CD1c-positive myeloid dendritic cell (primary cell): ENCODE measurements around the gene PCID2.
A peak's percentile ranks its signal among the peaks of the same experiment; 100 is the strongest.

Experiments used
- DNase-seq: peaks from one replicate; pipeline ENCODE4 v3.0.0-alpha.2; 2016; ENCODE audit errors: extremely low spot score

Gene PCID2

DNA sequence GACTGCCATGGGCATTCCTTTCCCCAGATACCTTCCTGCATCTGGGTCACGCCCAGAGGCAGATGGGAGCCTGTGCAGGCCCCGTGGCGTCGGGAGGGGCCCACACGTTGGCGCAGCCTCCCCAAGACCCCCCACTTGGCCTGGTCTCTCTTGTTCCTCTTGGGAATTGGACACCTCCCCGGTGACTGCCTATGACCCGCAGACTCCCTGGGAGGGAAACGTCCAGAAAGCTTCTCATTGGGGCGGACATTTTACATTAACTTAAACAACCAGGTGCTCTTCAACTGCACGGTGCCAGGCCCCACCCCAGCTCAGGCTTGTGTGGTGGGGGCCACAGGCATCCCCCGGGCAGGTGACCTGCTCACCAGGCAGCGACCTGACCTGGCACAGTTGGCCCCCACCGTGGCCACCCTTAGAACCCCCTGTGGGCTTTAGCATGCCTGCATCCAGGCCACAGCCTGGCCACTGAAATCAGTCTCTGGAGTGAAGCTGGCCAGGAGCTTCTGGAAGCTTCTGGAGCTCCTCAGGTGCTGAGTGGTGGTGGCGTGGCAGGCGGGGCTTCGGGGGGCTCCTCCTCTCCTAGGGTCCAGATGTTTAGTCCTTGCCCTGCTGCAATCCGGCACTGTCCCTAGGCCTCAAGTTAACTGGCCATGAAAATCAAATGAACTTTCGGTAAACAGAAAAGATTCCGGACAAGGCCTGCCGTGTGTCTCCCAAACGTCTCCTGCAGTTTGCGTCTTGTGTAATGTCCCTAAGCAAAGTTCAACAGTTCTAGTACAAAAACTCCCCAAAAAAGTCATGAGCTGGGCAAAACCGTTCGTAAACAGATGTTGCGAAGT is 58.5 kb downstream of the PCID2 start:
- no peak for DNase-seq

DNA sequence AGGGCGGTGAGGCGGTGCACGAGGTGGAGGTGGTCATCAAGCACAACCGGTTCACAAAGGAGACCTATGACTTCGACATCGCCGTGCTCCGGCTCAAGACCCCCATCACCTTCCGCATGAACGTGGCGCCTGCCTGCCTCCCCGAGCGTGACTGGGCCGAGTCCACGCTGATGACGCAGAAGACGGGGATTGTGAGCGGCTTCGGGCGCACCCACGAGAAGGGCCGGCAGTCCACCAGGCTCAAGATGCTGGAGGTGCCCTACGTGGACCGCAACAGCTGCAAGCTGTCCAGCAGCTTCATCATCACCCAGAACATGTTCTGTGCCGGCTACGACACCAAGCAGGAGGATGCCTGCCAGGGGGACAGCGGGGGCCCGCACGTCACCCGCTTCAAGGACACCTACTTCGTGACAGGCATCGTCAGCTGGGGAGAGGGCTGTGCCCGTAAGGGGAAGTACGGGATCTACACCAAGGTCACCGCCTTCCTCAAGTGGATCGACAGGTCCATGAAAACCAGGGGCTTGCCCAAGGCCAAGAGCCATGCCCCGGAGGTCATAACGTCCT is 59.4 kb downstream of the PCID2 start:
- DNase-seq = no peak

DNA sequence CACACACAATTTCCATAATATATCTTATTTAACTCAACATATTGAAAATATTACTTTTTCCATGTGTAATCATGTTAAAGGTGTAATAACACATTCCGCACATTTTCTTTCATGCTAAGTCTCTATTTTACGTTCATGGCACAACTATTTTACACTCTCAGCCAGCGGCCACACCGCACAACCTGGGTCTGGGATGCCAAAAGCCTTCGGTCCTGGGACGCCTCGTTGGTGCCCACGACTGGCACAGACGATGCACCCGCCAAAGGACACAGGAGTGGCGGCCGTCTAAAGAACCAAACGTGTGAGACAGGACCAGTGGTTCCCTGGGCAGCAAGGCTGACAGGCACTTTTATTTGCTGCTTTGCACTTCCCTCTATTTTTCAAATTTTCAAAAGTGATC is 60.1 kb downstream of the PCID2 start:
- DNase-seq = no peak

DNA sequence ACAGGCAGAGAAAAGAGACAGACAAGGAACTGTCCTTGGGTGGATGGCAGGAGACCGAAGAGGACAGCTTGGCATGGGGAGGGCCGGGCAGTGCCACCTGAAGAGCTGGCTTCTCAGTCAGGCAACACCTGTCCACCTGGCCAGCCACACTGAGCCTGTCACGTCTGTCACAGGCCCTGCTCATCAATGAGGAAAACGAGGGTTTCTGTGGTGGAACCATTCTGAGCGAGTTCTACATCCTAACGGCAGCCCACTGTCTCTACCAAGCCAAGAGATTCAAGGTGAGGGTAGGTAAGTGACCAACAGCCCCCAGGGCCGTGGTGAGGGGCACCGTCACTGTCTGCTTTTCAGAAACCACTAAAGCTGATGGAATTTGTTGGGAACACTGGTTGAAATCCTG is 61.3 kb downstream of the PCID2 start:
- DNase-seq = no peak

DNA sequence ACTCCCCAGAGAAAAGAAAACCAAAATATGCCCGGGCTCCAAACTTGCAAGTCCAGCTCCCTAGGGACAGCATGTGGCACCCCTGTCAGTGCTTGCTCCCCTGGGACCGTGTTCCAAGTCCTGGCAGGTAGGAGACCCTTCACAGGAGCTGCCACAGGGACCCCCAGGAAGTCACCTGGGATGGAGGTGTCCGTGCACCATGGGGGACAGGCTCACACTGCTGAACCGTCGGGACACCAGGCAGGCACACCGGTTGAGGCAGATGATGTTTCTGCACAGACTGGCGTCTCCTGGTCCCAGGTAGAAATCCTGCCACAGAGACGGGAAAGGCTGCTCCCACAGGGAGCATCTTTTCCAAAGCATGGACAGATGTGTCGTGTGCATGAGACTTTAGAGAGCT is 61.7 kb downstream of the PCID2 start:
- no peak for DNase-seq

DNA sequence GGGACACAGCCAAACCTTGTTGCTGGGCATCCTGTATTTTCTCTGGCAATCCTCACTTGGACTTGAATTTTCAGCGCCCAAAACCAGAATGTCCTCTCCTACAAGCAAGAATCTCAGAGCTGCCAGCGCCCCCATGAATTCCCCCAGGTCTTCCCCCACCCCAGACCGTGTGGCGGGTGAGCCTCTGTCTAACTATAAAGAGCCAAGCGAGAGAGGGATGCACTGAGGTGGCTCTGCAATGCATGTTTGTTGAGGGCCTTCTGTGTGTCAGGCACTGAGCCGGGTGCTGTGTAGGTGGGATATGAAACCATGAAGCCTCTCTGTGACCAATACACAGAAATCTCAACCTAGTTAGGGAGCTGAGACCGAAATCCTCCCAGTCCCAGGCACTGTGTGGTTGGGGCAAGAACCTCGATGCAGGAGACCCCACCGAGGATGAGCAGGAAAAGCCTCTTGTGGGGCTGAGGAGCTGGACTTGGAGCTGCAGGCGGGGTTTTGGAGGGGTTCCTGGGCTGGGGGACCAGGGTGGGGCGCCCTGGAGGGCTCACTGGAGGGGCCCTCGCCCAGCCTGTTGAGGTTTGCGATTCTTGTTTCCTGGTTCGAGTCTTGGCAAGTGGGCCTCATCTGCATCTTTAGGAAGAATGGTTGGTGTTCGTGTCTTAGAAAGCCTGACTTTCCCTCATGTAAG is 62.4 kb downstream of the PCID2 start:
- no peak for DNase-seq

DNA sequence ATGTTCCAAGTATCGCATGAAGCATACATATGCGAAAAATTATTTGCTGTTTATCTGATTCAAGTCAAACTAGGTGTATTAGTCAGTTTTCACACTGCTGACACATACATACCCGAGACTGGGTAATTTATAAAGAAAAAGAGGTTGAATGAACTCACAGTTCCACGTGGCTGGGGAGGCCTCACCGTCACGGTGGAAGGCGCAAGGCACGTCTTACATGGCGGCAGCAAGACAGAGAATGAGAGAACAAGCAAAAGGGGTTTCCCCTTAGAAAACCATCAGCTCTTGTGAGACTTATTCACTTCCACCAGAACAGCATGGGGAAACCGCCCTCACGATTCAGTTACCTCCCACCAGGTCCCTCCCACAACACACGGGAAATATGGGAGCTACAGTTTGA is 63.0 kb downstream of the PCID2 start:
- DNase-seq = no peak

DNA sequence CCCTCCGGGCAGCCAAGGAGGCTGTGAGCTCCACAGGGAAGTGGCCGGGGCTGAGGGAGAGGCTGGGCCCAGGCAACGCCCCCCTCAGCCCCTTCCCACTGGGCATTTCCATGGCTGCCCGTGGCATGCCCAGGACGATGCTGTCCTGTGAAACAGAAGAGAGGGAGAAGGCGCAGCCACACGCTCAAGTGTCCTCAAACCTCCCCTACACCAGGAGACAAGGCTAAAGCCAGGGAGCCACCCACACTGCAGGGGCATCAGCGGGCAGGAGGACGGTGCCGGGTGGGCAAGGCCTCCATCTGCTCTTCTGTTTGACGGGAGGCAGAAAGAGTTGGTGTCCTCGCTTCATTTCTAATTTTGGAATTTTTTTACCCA is 64.2 kb downstream of the PCID2 start:
- DNase-seq = no peak

DNA sequence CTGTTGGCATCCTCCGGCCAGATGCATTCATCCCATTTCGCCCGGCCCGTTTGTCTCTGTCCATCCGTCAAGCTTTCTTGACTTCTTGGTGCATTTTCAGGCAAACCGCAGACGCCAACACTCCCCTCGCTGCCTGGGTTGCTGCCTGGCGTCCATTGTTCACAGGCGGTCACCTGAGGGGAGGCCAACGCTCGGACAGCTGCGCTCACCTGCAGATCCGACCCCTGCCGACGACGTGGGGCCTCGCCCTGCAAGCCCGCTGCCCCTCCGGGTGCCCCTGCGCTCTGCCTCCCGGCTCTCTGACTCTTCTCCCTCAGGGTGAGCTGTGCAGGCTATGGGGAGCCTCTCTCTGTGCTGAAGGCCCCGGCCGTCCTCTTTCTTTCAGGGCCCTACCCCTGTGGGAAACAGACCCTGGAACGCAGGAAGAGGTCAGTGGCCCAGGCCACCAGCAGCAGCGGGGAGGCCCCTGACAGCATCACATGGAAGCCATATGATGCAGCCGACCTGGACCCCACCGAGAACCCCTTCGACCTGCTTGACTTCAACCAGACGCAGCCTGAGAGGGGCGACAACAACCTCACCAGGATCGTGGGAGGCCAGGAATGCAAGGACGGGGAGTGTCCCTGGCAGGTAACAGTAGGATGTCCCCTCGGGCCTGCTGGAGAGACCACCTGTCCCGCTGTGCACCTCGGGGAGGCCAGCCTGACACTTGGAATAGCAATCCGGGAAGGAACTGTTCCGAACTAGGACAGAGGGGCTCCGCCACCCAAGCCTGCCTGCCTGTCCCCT is 64.8 kb downstream of the PCID2 start:
- no peak for DNase-seq

DNA sequence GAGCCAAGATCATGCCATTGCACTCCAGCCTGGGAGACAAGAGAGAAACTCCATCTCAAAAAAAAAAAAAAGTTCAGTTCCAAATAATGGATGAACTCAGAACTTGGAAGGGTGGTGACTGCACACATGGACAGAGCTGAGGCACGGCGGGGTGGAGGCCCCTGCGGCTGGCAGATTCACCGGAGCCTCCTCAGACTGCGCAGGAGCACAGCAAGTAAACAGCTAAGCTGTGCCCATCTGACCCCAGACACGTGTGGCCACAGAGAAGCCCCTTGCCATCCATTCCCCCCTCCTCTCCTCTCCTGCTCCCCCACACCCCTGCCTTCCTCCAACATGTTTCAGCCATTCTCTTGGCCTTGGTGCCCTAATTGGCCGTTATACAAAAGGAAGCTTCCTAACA is 65.6 kb downstream of the PCID2 start:
- DNase-seq = no peak

DNA sequence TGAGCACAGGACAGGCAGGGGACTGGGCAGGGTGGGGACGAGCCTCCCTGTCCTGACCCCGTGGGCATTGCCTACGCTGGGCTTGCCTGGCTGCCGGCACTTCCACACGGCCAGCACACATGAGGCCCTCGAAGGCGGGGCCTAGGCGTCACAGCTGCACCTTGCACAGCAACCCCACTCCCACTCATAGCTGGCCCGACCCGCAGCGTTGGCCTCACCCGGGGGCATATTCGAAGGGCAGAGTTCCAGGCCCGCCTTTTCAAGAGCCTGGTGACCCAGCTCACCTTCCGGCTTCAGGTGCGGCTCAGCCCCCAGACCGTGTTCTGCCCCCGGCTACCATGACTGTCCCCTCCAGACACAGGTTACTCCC is 66.9 kb downstream of the PCID2 start:
- DNase-seq = no peak

DNA sequence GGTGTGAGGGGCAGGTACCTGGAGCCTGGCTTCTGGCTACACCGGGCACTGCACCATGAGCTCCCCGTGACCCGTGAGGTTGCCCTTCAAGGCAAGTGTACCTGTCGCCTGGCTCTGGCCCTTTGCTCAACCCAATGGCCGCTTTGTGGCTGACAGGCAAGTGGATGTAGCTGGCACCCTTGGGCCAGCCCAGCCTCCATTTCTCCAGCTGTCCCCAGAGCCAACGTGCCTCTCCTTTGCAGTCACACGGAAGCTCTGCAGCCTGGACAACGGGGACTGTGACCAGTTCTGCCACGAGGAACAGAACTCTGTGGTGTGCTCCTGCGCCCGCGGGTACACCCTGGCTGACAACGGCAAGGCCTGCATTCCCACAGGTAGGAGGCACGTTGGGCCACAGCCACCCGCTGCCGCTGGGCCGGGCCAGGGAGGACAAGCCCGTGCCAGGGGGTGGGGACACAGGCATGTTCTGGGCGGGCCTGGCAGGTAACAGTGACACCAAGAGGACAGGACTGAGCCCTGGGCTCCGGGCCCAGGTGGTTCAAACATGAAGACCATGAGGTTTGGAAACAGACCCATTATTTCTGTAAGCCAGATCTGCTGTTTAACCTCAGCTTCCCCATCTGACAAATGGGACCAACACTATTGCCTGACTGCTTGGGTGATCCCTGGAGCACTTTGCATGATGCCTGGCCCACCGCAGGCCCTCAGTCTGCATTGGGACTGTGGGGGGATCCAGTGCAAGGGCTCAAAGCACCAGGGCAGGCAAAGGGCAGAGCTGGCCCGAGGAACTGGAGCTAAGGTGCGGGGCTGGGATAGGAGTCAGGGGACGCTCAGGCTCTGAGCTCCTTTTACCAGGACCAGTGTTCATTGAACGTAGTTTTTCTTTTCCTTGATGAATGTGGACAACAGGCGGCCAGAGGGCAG is 67.5 kb downstream of the PCID2 start:
- no peak for DNase-seq

DNA sequence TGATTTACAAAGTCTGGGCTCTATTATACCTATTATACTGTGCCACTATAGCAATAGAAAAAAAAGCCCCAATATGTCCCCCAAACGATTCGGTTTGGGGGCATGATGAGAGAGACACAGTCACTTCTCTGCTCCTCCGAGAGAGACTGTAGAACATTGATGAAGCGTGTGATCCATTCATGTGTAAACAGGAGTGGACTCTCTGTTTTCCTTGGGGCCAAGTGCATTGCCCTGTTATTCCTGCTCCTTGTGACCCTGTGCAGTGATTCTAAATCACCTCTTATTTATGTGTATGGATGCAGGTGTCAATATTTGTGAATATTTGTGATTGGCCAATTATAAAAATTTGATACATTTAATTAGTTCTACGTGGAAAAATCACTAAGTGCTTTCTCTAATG is 68.9 kb downstream of the PCID2 start:
- DNase-seq = no peak

DNA sequence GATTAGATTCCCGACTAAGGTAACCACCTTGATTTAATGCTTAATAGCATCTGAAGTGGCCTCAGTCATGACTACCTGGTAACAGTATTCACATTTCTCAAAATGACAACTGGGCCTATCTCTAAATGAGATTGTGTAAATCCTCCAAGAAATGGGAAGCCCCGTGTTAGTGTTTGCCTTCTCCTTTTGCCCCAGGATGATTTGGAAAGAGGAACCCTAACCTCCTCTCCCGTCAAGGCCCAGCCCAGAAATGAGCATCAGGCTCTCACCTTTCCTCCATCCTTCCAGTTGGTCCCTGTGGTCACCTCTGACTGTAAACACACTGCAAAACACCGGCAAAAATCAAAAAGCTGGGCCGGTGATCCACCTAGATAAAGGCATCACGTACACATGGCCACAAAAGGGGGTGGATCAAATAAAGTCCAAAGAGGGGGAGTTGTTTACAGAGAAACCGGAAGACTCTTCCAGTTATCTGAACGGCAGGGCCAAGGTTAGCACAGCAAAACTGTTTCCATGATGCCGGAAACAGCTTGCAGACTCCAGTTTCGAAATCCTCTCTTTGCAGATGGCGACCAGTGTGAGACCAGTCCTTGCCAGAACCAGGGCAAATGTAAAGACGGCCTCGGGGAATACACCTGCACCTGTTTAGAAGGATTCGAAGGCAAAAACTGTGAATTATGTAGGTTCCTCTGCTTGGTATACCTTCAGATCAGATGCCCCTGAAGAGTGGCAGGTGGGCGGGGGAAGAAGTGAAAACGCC is 69.5 kb downstream of the PCID2 start:
- peak; percentile 3 for DNase-seq

DNA sequence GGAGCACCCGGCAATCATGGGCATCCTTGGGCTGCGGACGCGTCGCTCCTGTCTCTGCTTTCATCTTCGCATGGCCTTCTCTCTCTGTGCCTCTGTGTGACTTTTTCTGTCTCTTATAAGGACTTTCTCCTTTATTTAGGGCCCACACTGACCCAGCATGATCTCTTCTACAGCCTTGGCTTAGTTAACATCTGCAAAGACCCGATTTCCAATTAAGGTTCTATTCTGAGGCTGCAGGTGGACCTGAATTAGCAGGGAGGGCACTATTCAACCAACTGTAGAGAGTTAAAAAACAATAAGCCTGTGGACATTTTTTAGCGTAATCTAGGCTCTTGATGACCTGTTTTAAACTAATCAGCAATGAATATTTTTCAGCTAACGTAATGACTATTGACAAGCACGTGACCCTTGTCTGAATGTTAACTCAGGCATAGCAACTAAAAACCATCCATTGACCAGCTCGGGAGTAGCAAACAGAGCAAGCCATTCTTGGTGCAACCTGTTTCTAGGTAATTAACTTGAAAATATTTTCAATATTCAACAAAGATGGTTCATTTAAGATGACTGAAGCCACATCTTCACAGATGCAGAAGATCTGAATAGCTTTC is 70.7 kb downstream of the PCID2 start:
- no peak for DNase-seq

DNA sequence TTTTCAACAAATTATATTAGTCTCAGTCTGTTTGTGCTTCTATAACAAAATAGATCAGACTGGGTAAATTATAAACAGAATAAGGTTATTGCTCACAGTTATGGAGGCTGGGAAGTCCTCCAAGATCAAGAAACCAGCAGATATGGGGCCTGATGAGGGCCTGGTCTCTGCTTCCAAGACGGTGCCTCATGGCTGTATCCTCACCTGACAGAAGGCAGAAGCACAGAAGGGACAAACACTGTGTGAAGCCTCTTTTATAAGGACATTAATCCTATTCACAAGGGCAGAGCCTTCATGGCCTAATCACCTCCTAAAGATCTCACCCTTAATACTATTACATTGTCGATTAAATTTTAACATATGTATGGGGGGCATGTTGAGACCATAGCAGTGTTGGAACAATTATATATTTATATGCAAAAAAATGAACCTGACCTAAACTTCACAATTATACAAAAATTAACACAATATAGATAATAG is 73.1 kb downstream of the PCID2 start:
- no peak for DNase-seq

DNA sequence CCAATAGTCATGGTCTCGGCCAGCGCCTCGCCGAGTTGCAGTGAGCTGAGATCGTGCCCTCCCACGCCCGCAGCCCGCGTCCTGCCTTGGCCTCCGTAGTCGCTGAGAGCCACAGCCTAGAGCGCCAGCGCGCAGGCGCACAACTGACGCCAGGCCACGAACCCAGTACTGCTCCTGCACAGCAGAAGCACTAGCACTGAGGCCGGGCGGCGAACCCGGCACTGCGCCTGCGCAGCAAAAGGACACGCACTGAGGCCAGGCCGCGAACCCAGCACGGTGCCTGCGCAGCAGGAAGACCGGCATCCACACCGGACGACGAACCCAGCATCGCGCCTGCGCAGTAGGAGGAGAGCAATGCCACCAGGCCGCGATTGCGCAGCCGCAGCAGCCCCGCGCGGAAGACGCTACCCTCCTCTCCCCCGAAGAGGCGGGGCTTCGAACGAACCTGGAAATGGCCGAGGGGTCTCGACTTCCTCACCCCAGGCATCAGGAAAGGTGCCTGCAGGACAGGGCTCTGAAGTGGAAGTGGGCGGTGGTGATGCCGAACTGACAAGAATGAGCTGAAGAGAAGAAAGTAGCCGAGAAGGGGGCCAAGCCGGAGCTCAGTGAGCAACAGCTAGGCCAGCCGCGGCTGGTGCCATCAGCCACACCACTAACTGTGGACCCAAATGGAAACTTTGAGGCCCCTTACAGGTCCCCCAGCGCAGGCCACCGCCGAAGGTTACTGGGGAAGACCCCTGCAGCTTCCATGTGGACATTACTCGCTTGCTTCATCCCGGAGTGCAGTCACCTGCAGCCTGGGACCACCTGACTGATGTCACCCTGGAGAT is 78.3 kb downstream of the PCID2 start:
- DNase-seq = peak; percentile 20

DNA sequence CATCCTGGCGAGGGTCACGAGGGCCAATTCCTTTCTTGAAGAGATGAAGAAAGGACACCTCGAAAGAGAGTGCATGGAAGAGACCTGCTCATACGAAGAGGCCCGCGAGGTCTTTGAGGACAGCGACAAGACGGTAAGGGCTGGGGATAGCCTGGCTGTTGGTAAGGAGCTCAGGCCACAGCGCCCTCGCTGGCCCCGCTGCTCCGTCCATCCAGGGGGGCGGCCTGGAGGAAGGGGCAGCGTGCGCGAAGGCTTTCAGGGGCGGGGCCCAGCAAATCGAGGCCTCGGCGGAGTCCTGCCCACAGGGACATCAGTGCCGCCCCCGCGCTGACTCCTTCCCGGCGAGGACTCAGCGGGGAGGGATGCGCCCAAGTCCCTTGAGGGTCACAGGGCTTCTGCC is 79.0 kb downstream of the PCID2 start:
- no peak for DNase-seq
